ENCODE results near the gene SH2D1A.
"Not testable (repeated sequence)": the region's sequence is repeated elsewhere in the genome, so short reads cannot be mapped to it uniquely, and the experiment has no call there.

The SH2D1A gene

DNA sequence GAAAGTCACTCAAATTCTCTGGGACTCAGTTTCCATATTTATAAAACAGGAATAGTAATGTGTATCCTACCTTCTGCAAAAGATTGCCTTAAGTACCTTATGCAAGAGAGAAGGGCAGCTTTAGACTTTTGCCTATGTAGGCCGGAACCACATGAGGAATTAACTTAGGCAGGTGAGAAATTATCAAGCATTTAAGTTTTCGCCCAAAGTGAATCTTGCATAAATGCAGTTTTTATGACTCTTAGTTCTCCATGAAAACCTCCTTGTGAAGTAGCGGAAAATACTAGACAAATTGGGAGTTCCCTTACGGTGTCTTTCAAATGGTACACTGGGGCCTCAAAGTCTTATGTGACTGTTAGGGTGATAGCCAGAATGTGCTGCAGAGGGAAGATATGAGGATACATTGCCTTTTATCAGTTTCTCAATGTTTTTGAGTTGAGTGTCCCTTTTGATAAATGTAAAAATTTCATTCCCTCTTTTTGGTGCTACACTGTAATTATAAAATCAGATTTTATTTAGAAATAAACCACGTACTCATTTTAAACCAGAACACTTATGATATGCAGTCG, 2.6 kb downstream of the SH2D1A start:
- no peak for DNase-seq (ENCODE audit: low read depth in 2 of 3, low spot score in 1 of 3)

GRCh38 chrX:124354648-124355047, 8.3 kb downstream of the SH2D1A start:
- DNase-seq (ENCODE audit: low read depth in 2 of 3, low spot score in 1 of 3) = no peak

DNA sequence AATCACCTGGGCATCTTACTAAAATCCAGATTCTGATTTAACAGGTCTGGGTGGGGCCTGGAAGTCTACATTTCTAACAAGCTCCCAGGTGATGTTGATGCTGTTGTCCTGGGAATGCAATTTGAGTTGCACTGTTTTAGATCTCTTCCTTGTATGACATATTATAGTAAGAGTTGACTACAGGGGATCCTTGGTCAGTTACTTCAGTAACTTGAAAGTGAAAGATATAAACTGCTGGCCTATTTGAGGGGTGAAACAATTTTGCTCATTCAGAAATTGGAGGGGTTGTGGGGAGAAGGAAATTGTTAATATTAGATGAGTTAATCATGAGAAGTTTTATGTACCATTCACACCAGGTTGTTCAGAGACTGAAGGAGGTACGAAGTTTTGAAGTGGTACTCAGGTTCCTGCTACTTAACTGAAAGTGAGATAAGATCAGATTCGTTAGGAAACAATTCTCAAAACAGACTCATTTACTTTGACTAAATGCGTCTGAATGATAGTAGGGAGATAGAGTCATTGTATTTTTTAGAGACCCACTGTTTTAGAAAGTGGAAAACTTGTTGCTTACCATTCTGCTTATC, 12.5 kb downstream of the SH2D1A start:
- DNase-seq (ENCODE audit: low read depth in 2 of 3, low spot score in 1 of 3) = no peak

DNA sequence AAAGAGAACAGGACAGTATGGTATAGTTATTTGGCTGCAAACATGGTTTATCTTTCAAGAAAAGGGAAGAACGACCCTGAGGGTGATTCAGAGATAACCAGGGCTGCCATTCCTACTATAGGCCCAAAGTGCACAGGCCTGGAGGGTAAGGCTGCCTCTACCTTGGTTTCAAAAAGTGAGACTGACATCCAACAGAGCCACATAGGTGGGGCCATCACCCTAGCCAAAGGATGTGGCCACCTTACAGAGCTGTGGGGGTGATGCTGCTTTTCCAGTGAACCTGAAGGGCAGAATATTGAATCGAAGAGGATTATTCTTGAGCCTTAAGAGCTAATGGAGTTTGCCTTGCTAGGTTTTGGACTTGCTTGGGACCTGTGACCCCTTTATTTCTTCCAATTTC, 15.7 kb downstream of the SH2D1A start:
- no peak for DNase-seq (ENCODE audit: low read depth in 2 of 3, low spot score in 1 of 3)

GRCh38 chrX:124362761-124363160, 16.4 kb downstream of the SH2D1A start:
- DNase-seq (ENCODE audit: low read depth in 2 of 3, low spot score in 1 of 3) = no peak

DNA sequence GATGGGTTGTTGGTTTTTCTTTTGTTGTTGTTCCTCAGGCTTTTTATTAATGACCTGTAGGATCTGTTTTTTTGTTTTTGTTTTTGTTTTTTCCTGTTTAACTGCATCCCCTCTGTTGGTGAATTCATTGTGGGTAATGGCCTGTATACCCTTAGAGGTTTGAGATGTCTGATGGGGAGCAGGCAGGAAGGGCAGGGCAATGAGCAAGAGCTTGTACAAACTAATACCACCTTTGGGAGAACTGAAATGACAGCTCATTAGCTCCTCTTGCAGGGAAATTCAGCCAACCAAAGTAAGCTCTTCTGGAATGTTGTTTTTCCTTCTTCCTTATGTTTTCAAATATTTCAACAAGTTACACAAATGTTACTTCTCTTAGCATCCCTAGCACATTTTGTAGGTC, 23.4 kb downstream of the SH2D1A start:
- no peak for DNase-seq (ENCODE audit: low read depth in 2 of 3, low spot score in 1 of 3)

GRCh38 chrX:124373348-124373747, 27.0 kb downstream of the SH2D1A start:
- no peak for DNase-seq (ENCODE audit: low read depth in 2 of 3, low spot score in 1 of 3)

- no peak for DNase-seq (ENCODE audit: low read depth in 2 of 3, low spot score in 1 of 3)
Measured at GRCh38 chrX:124378643-124379042, 32.3 kb downstream of the SH2D1A start.

DNA sequence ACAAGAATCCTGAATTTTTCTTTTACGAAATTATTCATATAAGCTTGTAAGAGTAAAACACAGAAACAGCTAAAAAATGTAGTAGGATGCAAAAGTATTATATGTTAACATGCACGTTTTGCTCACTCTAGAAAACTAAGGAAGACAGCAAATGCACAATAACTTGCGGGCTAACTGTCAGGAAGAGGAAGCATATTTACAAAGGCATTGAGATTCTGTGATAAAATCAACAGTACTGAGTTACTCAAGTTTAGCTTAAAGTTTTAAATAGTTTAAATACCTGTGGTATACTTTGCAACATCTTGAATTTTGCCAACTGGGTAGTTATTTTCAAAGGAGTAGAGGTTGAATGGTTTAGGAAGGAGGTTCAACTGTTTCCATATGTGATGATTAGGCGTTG, 37.0 kb downstream of the SH2D1A start:
- no peak for DNase-seq (ENCODE audit: low read depth in 2 of 3, low spot score in 1 of 3)

- DNase-seq (ENCODE audit: low read depth in 2 of 3, low spot score in 1 of 3) = no peak
Measured at GRCh38 chrX:124386401-124386800, 40.0 kb downstream of the SH2D1A start.

GRCh38 chrX:124388562-124388961, 42.2 kb downstream of the SH2D1A start:
- DNase-seq (ENCODE audit: low read depth in 2 of 3, low spot score in 1 of 3) = peak; percentile 9 to 62 (median 24)

GRCh38 chrX:124392794-124393193, 46.4 kb downstream of the SH2D1A start:
- no peak for DNase-seq (ENCODE audit: low read depth in 2 of 3, low spot score in 1 of 3)

- DNase-seq (ENCODE audit: low read depth in 2 of 3, low spot score in 1 of 3) = no peak
Measured at GRCh38 chrX:124393238-124393637, 46.9 kb downstream of the SH2D1A start.

- DNase-seq (ENCODE audit: low read depth in 2 of 3, low spot score in 1 of 3) = no peak
Measured at GRCh38 chrX:124393659-124394058, 47.3 kb downstream of the SH2D1A start.

DNA sequence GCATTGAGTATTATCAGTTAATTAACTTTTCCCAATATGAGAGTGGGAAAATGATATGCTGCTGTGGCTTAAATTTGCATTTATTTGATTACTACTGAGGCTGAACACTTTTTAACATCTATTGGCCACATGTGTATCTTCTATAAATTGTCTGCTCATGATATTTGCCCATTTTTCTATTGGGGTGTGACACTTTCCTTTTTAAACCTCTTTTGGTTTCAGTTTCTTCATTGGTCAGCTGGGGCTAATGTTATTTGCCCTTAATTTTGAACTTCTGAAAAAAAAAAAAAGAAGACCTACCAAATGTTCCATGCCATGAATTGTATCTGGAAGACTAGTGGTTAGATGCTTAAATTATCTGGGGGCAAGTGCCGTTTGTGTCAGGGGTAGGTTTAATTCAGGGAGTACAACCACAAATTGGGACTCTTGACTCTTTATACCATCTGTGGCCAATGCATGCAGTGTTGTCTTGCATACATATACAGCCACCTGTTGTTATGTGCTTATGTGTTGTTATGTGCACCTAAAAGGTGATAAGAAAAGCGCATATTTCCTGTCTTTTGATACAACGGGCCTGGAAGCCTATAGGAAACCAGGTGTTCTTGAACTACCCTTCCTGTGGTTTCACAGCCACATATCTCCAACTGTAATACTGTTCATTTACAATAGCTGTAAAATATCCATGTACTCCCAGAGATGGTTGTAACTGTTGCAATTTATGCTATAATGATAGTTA, 49.0 kb downstream of the SH2D1A start:
- no peak for DNase-seq (ENCODE audit: low read depth in 2 of 3, low spot score in 1 of 3)

GRCh38 chrX:124401696-124402095, 55.3 kb downstream of the SH2D1A start:
- DNase-seq (ENCODE audit: low read depth in 2 of 3, low spot score in 1 of 3) = no peak

DNA sequence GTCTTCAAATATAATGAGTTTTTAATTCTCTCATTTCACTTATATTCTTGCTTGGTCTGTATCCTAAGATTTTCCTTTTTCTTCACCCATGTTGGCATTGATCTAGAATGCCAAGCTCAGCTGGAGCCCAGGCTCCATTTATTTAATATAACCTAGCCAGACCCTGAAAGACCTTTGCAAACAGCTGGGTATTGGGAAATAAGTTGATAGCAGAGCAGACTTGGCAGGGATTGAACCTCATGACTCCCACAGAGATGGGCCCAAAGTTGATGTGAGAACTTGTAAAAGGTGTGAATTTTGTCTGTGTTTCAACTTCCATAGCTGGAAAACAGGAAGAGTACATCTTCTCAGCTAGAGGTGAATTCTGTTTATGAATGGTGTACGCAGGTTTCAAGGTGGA, 59.5 kb downstream of the SH2D1A start:
- DNase-seq (ENCODE audit: low read depth in 2 of 3, low spot score in 1 of 3) = no peak

DNA sequence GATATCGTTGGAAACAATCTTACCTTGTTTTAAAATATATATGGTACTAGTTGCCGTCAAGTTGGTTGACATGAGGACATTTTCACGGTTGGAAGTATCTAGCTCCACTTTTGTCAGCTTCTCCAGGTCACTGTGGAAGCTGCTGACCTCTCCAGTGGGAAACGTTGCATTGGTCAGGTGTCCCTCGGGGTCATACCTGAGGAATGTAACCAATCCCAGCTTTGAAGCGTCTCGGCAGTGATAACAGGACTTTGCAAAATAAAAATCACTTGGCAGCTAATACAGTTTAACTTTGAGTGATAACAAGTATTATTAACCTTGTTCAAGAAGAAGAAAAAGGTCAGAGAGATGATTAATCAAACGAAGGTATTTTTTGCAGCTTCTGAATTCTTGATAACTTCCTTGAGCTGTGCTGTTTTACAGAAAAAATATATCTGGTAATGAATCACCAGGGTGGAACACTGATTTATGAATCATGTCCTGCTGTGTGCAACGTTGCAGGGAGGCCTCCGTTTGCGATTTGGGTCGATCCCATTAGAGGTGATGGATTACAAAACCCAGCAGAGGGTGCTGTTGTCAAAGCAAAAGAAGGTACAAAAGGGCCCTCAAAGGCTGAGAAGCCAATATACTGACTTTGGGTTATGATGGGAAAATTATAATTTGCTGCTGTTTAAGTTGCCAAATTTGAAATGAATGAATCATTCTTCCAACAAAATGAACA, 60.1 kb downstream of the SH2D1A start:
- peak; percentile 47 to 79 (median 57) for DNase-seq (ENCODE audit: low read depth in 2 of 3, low spot score in 1 of 3)

DNA sequence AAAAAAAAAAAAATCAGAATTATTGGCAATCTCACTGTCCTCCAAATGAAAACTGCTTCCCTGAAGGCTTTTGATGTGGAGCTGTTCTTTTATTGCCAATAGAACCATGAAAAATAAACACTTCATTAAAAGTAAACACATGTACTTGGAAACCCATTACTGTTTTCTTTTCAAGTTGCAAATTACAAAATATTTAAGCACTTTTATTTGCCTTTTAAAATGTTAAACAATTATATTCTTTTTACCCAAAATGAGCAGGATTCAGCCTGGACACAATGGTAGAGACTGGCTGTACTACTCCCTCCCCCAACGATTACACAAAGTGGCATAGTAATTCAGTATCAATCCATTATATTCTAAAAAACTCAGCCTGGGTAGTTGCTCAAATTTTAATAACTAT, 60.9 kb downstream of the SH2D1A start:
- no peak for DNase-seq (ENCODE audit: low read depth in 2 of 3, low spot score in 1 of 3)

- not testable (repeated sequence) for DNase-seq (ENCODE audit: low read depth in 2 of 3, low spot score in 1 of 3)
Measured at GRCh38 chrX:124408380-124408779, 62.0 kb downstream of the SH2D1A start.

GRCh38 chrX:124413244-124413643, 66.9 kb downstream of the SH2D1A start:
- no peak for DNase-seq (ENCODE audit: low read depth in 2 of 3, low spot score in 1 of 3)

- DNase-seq (ENCODE audit: low read depth in 2 of 3, low spot score in 1 of 3) = no peak
Measured at GRCh38 chrX:124414281-124414680, 67.9 kb downstream of the SH2D1A start.

Data from stimulated activated CD4-positive, alpha-beta T cell treated with anti-CD3 and anti-CD28 coated beads, Interleukin-12 subunit alpha, Interleukin-12 subunit beta, amount 100 ng/mL, for 48 hours (primary cell).